GM21737 (cell line): ENCODE data around the gene MSH5.

Source experiments
- ATAC-seq: cut with Tn5 transposase; IDR thresholded peaks from one replicate; pipeline ENCODE4 v1.9.1; 2021; ENCODE audit warnings: mild to moderate bottlenecking, moderate library complexity; ENCODE audit not compliant: unreplicated experiment

The MSH5 gene

DNA sequence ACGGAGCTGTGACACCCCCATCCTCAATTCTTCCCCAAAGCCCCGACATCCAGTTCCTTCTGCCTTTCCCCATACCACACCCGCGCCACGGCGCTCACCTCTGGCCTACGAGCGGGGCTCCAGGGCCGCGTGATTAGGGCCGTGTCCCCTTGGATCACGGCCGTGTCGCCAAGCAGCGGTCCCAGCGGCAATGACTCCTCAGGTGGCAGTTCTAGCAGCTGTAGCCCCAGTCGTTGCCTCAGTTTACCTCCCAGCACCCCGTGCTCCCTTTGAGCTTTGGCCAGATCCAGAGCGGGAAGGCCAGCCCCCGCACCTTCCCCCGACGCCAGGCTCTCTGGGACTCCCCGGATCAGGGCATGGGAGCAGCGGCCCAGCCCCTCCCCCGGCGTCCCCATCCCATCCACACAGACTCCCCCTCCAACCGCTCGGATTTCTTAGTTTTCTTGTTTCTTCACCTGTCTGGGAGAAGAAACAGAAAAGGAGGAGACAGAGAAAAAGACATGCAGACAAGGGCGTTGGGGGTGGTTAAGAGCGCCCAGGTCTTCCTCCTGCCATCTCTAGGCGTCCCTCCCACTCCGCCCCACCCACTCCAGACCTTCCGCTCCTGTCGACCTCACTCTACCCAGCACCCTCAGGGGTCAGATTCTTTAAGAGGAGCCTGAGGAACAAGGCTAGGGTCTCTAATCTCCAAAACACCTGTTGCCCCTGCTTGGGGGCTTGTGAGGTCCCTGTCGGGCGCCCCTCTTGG, 10.9 kb upstream of the MSH5 start, which contains the start of gene DDAH2:
Gene DDAH2, minus strand, starts transcription at position 533 of the 748 bp plus-strand sequence. Its CDS starts 138 bp downstream, at position 395.
- ATAC-seq = no peak

DNA sequence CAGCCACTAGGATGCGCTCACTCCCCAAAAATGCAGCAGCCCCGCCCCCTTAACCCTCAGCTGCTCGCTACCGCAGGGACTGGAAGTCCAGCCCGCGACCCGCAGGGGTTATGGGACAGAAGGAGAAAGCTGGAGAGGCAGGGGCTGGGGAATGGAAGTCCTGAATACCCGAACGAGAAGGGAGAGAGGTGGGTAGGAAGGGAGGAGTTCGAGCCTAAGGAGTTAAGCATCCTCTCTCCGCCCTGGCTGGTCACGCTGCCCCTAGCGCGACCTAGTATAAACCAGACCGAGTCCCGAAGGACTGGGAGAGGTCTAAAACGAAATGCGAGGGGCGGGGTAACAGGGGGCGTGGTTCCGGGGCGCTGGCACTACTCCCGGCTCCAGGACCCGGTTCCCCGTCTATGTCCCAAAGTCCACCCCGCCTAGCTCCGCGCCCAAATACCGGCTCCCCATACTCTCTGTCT, 10.3 kb upstream of the MSH5 start:
- ATAC-seq = peak; percentile 44

DNA sequence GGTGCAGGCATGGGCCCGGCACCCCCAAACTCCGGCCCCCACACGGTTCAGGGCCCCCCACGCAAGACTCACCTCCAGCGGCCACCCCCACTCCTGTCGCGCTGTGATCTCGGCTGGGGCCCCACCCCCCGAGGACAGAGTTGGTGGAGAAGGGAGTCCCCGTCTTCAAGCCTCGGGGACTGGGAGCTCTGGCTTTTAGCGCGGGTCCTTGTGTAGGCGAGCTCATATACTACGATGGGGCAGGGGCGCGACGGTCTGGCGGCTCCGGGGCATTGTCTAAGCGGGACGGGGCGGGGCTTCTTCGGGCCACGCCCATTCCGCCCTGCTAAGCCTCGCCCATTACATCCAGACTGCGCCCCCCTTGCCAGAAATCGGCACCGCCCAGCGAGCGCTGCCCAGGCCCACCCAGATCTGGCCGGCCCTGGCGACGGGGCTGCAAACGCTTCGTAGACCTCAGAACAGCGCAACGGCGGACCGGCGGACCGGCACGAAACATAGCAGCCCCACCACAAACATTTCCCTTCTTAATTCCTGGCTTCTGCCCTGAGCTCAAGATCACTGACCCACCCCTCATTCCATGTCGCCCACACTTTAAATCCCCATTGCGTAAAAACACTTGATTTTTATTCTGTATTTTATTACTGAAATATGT, 9.7 kb upstream of the MSH5 start:
- ATAC-seq = no peak

DNA sequence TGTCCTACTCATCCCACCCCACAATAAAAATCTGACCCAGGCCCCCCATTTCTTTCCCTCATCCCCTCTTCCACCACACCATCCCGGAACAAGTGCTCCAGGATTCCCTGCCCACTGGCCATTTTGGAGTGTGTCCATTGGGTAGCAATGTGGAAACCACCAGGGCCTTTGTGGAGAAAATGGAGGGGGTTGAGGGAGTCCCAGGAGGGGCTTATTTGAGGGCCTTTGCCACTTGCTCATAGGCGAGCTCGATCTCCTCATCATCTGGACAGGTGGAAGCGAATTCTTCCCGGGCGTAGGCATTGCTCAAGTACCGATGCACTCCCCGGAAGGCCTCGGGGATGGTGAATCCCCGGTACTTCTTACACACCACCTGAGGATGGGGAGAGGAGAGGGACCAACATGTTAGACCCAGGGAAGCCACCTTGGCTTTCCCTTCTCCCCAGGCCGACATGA, 9.1 kb upstream of the MSH5 start:
- no peak for ATAC-seq

DNA sequence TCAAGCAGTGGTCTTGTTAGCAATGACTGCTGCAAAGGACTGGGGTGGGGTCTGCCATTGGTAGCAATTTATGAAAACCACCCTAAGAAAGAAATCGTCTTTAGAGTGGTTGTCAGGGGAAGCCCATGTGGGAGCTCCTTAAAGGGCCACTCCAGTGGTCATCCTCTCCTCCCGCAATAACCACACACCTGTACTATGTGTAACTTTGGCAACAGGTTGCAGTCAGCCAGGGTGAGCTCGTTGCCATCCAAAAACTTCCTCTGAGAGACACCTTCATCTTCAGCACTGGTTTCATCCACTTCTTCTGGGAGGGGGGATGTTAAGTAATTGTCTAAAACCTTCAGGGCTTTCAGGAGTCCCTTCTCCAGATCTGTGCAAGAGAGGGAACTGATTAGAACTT, 7.8 kb upstream of the MSH5 start:
- ATAC-seq = no peak

DNA sequence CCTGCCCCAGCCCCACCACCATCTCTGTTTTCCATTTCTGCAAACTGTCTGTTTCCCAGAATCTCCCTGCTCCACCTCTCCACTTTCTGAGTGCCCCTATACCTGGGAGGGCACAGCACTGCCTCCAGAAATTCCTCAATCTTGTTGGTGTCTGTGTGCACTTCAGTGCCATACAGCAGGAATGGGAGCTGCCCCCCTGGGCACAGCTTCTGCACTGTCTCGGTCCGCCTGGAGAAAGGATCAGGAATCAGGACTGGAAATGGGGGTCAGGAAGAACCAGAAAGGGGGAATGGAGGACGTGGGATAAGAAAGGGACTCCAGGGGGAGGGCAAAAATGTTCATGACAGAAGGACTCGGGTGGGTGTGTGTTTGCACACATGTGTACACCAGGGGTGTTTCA, 6.1 kb upstream of the MSH5 start:
- no peak for ATAC-seq

DNA sequence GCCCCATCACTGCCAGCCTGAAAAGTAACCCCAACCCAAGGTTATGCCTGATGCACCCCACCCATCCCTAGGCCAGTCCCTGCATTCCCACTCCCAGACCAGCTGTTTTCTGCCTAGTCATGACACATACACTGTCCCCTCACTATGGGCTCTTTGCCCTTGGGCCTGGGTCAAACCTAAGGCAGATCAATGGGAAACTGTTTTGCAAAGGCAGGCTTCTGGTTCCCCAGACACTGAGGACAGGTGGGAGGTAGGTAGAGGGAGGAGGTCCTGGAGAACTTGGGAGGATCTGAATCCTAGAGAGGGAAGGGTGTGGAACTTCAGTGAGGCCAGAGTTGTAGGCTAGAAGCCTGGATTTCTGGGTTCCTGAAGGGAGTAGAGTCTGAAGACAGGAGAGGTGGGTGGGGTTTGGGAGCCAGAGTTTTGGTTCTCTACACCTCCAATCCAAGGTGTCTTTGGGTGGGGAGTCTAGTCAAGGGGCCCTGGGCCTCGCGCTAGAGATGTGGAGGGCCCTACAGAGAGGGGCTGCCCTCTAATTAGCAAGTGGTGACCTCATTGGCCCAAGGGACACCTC, 5.5 kb upstream of the MSH5 start:
- ATAC-seq = no peak

DNA sequence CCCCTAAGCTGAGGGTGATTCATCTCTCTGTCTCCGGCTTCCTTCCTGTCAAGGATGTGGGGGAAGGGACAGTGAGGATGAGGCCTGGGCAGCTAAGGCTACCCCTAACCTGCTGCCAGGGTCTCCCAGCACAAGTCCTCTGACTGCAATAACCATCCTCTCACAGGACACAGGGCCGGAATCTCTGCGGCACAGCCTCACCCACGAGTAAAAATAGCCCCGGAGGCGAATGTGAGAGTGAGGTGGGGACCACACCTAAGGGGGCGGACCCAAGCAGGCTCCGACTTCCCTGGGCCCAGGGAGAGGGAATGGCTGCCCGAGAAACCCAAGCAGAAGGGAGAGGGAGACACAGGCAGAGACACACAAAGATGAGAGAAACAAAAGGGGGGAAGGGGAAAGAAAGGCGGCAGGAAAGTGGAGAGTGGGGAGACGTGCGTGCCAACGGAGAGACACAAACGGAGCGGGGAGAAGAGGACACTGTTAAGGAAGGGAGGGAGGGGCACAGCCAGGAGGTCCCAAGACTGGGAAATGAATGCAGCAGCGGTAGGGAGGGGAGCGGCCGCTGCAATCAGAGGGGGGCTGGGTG, 4.9 kb upstream of the MSH5 start:
- ATAC-seq = no peak

DNA sequence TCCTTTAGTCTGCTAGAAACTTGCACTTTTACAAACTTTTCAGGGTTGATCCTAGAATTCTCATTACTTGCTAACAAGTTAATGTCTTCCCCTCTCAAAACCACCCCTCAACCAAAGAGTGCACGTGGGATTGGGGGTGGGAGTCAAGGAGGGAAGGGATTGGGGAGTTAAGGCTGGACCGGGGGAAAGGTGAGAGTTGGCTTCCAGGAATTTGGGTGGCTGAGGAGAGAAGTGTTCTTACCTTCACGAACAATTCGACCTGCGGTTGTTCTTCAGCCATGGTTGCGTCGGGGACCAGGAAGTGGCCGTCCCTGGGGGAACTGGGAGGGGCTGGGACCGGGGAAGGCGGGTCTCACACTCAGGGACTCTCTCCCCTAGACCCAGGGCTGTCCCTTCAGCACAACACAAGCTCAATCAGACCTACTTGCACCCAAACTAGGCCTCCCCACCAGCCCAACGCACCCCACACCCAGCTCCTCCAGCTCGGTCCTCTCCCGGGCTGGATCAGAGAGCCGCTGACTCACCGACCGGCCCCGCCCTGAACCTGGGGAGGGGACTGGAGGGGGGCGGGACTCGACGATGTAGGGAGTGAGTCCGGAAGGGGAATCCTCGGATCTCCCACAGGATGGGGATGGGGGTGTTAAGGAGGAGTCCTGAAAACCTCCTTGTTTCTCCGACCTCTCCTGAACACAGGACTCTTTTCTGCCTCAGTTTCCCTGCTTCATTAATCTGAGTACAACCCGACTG, 3.6 kb upstream of the MSH5 start, which contains the start of gene CLIC1:
Gene CLIC1, minus strand, starts transcription at position 510 of the 747 bp plus-strand sequence. Its CDS starts 230 bp downstream, at position 280.
- ATAC-seq = peak; percentile 21

DNA sequence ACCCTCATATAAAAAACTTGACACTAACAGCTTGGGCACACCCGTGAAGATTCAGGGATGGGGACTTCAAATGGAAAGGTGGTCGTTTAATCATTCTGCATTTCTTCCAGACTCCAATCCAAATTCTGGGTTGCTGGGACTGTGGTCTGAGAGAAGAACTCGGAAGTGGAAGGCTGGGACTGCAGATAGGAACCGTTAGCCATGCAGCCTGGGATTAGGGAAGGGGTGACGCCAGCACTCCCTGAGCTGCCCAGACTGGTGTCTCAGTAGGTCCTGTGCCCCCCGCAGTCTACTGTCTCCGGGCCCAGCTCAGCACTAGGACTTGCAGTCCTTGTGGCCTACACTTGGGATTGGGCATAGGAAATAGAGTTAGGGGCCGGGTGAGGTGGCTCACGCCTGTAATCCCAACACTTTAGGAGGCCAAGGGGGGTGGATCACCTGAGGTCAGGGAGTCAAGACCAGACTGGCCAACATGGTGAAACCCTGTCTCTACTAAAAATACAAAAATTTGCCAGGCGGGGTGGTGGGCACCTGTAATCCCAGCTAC, 3.0 kb upstream of the MSH5 start:
- no peak for ATAC-seq

DNA sequence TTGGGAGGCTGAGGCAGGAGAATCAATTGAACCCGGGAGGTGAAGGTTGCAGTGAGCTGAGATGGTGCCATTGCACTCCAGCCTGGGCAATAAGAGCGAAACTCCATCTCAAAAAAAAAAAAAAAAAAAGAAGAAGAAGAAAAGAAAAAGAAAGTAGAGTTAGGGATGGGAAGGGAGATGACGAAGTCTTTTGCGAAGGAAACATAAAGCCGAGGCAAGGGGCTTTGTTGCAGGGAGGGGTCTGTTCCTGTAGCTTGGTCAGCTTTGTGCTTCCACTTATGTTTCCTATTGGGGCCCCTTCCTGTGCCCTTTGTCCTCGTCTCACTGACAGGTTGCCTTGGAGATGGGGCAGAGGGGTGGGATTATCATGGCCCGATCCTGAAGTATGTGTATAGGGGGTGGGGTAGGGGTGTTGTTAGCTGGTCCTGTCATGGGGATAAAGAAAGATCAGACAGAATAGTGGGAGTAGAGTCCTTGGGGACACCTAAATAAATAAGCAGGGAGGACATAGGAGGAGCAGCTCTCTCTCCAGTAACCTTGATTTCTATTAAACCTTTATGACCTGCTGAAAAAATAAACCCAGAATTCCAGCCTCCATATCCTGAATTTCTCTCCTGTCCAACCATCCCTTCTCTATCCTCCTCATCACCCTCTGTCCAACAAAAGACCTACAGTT, 2.4 kb upstream of the MSH5 start:
- no peak for ATAC-seq

DNA sequence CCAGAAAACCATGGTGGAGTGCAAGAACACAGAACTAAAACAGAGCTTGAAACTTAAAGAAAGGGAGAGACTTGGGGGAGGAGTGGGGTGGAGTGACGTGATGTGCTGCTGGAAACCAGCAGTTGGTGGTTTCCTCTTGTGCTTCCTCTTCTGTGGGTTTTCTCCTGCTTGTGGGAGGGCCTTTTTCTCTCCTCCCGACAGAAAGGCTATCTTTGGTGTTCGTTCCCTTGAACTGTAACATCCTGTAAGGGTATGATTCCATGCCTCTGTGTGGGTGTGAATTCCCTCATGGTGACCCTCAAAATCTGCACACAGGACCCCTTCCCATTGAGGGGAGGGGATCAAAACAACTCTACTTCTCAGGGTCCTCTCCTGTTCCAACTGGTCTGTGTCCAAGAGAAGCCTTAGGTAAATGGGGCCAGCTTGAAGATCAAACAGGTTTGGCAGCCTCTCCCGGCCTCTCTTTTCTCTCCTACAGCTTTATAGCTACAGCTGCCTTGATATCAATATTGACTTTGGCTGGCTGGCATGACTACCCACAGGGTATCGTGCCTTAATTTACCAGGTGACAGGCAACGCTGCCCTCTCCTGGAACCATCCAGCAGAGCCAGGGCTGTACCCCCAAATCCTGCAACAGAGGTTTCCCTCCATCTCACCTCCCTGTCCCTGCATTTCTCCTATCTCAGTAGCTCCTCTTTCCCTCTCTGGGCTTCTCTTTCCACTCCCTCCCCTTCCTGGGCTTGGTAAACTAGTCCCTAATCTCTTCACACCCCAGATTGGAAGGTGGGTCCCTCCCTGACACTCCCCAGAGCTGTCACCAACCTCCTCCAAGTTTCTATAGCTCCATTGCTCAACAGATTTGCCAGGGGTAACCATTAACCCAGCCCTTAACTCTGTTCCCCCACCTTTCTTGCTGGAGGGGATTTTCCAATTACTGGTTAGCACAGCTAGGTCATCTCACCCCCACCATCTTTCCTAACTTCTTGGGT, 1.5 kb upstream of the MSH5 start:
- no peak for ATAC-seq

DNA sequence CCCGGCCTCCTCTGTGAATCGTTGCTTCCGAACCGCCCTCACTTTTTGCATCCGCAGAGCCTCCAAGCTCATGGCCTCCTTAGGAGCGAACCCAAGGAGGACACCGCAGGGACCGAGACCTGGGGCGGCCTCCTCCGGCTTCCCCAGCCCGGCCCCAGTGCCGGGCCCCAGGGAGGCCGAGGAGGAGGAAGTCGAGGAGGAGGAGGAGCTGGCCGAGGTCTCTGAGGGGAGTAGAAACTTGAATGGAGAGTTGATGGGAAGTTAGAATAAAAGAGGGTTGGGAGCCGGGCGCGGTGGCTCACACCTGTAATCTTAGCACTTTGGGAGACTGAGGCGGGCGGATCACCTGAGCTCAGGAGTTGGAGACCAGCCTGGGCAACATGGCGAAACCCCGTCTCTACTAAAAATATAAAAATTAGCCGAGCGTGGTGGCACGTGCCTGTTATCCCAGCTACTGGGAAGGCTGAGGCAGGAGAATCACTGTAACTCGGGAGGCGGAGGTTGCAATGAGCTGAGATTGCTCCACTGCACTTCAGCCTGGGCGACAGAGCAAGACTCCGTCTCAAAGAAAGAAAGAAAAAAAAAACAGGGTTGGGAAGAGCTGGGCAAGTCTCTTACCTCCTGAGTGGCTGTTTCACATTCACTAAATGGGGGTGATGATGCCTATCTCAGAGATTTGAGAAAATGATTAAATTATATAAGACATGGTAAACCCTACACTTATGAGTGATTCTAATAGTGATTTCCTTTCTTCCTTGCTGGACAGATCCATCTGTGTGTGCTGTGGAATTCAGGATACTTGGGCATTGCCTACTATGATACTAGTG, 805 bp downstream of the MSH5 start:
- ATAC-seq = no peak

DNA sequence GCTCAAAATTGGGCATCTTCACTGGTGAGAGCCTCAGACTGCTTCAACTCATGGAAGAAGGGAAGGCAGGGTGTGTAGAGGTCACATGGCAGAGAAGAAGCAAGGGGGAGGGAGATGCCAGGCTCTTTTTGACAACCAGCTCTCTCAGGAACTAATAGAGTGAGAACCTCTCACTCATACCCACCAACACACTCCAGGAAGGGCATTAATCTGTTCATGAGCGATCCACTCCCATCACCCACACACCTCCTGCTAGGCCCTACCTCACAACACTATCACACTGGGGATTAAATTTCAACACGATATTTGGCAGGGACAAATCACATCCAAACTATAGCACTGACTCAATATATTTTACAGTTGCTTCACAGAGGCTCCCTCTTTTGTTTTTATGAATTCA, 2.0 kb downstream of the MSH5 start:
- ATAC-seq = no peak

DNA sequence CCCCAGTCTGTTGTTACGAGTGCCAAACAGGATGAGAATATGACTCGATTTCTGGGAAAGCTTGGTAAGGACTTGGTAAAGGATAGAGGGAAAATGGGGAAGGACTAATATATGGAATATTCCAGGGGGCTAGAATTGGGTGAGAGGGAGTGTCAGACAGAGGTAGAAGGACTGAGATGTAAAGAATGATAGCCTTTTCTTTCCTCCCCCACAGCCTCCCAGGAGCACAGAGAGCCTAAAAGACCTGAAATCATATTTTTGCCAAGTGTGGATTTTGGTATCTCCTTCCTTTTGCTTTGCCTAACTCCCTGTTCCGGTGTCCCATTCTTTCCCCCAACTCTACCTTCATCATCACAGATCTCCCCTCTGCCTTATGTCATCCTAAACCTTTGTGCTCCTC, 3.1 kb downstream of the MSH5 start:
- no peak for ATAC-seq

DNA sequence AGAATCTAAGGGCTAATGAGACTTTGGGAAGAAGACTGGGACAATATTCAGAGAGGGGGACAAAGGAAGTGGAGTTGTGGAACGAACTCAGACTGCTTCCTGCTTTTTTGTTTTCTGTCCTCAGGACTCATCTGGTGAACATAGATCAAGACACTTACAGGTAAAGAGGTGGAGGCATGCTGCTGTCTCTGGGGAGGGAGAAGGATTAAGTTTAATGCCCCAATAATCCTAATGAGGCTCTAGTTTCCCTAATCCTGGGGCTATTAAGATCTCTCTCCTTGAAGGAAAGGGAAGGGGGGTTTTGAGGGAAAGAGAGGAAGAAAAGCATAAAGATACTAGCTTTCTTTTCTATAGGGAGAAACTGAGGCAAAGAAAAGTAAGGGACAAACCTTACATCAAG, 4.6 kb downstream of the MSH5 start:
- ATAC-seq = no peak

DNA sequence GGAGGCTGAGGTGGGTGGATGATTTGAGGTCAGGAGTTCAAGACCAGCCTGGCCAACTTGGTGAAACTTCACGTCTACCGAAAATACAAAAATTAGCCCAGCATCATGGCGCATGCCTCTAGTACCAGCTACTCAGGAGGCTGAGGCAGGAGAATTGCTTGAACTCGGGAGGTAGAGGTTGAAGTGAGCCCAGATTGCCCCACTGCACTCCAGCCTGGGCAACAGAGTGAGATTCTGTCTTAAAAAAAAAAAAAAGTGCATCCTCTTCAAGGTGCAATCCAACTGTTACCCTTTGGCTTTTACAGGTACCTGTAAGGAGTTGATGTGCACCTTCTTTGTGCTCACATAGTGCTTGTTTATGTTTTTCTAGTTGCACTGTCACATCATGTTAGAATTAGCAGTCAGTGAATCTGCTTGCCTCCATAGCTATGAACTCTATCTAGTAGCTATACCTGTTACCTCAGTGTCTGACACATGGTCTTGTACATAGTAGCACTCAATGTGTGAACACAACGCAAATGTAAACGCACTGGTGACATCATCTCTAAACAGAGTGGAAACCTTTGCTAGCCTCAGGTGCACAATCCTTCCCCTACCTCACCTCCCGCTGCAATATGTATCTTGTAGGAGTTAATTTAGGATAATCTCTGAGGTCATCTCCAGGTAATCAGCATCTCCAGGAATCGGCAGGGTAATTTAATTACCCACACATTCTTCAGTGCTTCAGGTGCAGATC, 9.7 kb downstream of the MSH5 start:
- ATAC-seq = no peak
